D721Med (cell line): Measurements from ENCODE around the gene RAP1GDS1.
"Not testable (repeated sequence)": the region's sequence is repeated elsewhere in the genome, so short reads cannot be mapped to it uniquely, and the experiment has no call there.

ENCODE experiments used
- DNase-seq: peaks from one replicate; pipeline ENCODE4 v3.0.0; 2011; ENCODE audit warnings: low spot score; ENCODE audit not compliant: insufficient read length
- FAIRE-seq: peaks from 2 replicates; lab custom pipeline; 2011; peaks lifted over from hg19 to GRCh38; lab: Jason Lieb, UNC
- CTCF ChIP-seq: IDR thresholded peaks from 2 replicates; pipeline ENCODE4 v1.5.1; 2012; ENCODE audit warnings: mild to moderate bottlenecking, control low read depth; ENCODE audit not compliant: insufficient read depth; ENCODE audit errors: missing control alignments

RAP1GDS1 gene

GRCh38 chr4:98326168-98326567 is 65.0 kb downstream of the RAP1GDS1 start:
- TF ChIP-seq CTCF, result no peak
- FAIRE-seq (no peak), DNase-seq (no peak)

GRCh38 chr4:98327694-98328093 is 66.5 kb downstream of the RAP1GDS1 start:
- no peak for FAIRE-seq
- no peak for DNase-seq
- TF ChIP-seq CTCF, result no peak

- not testable (repeated sequence) for FAIRE-seq
Measured at GRCh38 chr4:98329879-98330640, 68.9 kb downstream of the RAP1GDS1 start.

GRCh38 chr4:98332017-98332416 is 70.8 kb downstream of the RAP1GDS1 start:
- no peak for TF ChIP-seq CTCF
- DNase-seq (no peak), FAIRE-seq (no peak)

More at GRCh38 chr4:98329879-98330640, 68.9 kb downstream of the RAP1GDS1 start:
- not testable (repeated sequence) for DNase-seq

- DNase-seq (no peak), FAIRE-seq (peak; percentile 32)
- no peak for TF ChIP-seq CTCF
Measured at GRCh38 chr4:98334461-98334860, 73.3 kb downstream of the RAP1GDS1 start.

GRCh38 chr4:98338761-98339438 is 77.7 kb downstream of the RAP1GDS1 start:
- no peak for FAIRE-seq
- DNase-seq, result no peak
- no peak for TF ChIP-seq CTCF

GRCh38 chr4:98341309-98341708 is 80.1 kb downstream of the RAP1GDS1 start:
- no peak for FAIRE-seq
- no peak for DNase-seq
- no peak for TF ChIP-seq CTCF
